GM21786 (cell line): ENCODE results near the gene ITPKB.

Experiments used
- ATAC-seq: cut with Tn5 transposase; IDR thresholded peaks from one replicate; pipeline ENCODE4 v1.9.1; 2021; ENCODE audit not compliant: unreplicated experiment

Gene ITPKB

DNA sequence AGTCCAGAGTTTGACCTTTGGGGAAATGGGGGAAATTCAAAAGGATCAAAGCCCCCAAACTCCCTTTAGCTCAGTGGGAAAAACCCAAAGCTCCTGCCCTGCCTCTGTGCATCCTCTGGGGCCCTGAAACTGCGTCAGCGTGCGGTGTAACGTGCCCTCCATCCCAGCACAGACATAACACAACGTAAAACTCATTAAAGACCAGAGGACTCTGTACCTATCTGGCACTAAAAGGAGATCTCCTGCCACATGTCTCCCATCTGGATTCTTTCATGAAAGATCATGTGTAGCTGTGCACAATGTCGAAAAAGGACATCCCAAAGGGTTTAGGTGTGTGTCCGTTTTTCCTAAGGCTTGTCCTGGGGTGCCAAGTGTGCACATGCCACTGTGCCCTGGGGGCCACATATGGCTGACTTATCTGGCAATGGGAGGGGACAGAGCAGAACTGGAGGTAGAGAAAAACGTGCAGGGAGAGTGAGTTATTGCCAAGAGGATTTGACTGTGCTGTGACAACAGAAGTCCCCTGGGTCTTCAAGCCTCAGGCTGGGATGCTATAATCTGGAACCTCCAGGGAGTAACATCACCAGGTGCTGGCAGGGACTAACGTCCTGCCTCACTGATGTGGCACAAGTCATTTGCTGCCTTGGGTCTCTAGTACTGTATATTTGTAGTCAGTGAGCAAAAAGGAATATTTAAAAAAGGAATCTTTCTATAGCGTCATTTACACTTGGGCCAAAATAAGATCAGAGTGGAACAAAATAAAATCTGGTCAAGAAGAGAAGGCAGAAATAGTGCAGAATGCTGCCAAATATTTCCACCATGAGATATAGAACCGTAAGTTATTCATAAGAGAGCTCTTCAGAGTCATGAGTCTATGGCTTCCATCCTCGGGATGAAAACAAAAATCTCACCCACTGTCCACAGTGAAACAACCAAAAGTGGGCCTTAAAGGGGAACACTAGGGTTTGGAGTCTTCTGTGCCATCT lies 52.3 kb downstream of the ITPKB start:
- no peak for ATAC-seq

DNA sequence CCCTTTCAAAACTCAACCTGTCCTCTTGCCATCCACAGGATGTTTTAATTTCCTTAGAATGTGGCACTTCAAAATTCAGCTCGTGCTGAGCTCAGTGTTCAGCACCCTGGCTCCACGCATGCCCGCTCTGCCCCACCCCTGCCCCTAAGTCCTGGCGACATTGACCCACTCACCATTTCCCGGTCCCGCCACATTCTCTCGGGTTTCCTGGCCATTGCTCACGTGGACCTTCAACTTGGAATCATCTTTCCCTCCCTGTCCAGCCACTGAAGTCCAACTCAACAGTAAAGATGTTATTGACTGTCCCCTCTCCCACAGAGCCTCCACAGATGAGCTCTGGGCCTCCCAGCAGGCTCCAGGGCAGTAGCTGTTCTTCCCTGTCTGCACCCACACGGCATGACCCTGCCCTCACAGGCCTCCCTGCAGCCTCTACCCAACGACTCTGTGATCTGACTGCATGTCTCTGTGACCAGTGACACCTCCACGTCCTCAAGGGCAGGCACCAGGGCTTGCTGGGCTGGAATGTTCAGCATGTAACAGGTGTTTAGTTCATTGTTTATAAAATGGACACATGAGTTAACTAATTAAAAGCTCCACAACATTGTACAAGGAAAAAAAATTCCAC lies 53.8 kb downstream of the ITPKB start:
- no peak for ATAC-seq

DNA sequence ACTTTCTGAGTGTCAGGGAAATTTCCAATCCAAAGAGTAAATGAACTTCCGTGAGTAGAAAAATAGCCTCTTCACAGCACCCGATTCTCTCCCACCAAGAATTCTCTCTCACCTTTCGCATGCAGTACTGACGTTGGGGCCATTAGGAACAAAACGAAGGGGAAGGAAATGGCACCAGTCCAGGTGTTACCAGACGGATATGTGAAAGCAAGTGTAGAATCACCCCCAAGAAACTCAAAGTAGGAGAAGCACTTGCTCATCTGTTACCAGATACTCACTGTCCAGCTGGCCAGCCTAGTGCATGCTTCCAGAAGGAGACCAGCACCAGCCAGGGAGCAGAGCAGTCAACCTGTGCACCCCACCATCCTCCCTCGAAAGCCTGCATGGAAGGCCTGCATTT lies 55.1 kb downstream of the ITPKB start:
- ATAC-seq: no peak

DNA sequence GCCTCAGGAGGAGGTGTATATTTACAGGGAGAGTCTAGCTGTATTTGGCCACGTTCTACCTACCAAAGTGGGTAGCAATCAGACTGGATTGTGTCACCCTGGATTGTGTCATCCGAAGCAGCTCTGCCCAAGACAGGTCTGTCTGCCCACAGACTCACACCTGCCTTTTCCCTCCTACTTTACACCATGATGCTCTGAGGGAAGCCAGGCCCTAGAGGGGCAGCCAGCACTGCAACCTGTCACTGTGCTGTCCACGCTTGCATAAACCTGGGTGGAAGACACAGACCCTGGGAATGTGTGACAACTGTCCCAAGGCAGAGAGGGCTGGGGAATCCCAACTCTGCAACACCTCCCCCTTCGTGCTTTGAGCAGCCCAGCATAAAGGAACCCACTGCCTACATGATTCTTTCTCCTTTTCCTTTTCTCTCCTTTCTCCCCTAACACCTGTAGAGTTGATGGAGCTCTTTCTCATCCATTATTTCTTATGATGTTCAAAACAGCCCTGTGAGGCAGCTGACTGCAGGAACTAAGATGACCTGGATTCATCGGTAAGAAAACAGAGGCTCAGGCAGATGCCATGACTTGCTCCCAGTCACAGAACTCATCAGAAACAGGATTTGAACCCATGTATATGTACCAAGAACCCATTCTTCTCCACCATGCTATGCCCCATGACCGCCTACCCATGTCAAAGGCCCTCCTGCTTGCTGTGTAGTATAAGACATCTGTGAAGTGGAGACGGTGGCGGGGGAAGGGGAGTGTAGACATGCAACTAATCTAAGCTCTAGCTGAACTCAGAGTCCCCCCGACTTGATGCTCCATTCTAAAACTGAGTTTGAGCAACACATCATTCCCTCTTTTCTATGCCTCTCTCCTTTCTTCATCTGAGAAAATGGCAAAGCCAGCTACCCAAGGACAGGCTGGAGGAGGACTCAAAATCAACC lies 55.9 kb downstream of the ITPKB start:
- no peak for ATAC-seq

DNA sequence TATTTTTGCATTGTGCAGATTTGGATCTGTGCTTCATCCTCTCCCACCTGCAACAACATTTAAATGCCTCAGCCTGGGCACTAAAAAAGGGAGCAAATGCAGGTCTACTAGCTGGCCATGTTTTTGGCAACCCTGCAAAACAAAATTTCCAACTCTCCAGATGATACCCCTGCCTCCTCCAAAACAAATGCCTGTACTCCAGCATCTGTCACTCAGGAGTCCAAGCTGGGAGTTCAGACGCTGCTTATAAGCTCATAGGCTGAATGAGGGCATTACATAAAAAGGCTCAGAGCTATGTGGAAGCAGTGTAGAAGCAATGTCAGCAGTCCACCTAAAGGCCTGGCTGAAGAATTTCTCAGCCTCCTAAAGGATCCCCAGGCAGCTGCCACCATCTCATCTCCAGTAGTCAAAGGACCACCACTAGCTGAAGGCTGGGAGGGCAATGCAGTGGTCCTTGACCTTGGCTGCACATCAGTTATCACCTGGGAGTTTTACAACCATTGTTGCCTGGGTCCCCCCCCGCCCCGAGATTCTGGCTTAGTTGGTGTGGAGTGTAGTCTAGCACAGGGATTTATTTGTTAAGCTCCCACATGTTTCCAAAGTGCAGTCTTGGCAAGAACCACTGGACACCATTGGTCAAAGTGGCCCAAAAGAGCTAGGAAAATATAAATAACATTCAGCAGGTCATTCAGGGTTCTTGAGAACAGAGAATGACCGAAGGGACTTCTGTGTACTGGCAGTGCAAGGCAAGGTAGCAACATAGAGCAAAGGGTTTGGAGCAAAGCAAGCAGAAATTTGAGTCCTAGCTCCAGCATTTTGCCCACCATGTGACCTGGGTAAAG lies 57.2 kb downstream of the ITPKB start:
- ATAC-seq: no peak

DNA sequence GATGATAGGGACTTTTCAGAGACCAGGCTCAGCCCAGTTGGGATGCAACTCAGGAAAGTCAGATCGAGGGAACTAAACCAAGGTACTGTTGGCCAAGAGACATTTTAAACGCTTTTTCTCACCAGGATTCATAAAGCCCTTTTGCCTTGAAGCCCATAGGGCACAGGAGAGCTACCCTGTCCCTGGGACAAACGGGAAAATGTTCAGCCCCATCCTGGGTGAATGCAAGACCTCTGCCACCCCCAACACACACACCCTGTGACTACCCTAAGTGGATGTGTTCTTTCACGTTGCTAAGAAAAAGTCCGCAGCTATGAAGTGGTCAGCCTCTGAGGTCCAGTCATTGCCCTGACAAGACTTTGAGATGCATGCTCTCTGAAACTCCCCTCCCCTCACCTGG lies 58.4 kb downstream of the ITPKB start:
- no peak for ATAC-seq

DNA sequence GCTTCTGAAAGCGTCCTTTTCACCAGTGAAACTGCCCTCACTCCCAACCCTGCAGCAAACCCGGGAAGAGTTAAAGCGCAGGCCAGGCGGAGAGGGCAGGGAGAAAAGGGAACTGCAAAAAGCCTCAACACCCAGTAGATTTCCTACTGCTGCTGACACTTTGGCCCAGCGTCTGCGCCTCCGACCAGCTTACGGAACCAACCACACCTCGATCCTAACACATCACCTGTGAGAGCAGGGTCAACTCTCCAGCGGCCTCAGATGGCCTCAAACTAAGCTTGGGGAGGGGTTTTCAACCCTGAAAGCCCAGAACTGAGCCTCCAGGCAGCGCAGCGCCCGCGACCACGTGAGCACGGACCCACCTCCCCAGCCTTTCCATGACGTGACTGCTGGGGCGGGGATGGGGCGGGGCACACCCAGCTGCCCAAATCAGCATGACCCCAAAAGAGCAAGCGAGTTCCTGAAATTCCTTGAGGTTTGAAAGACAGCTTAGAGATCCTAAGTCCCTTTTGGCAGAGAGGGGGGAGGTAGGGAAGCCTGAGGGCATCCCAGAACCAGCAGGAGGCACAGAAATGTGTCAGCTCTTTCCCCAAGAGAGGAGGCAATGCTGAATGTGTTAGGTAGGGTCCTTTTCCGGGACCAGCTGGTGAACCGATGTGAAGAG lies 59.1 kb downstream of the ITPKB start:
- ATAC-seq: peak; percentile 42

DNA sequence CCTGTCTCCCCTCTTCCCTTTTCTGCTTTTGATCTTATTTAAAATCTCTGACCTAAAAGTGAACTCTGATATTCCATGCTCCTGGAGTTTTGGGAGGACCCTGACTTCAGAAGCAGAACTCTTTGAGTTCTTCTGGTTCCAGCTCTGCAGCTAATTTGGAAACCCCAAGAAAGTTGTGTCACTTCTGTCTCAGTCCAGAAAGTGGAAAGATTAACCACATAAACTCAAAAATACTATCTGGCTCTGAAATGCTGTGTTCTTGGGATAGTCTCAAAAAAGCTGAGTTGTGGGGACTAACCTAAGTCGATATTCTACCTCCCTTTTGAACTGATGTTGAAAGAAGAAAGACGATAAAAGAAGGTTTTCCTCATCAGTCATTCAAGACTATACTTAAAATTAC lies 59.8 kb downstream of the ITPKB start:
- no peak for ATAC-seq

DNA sequence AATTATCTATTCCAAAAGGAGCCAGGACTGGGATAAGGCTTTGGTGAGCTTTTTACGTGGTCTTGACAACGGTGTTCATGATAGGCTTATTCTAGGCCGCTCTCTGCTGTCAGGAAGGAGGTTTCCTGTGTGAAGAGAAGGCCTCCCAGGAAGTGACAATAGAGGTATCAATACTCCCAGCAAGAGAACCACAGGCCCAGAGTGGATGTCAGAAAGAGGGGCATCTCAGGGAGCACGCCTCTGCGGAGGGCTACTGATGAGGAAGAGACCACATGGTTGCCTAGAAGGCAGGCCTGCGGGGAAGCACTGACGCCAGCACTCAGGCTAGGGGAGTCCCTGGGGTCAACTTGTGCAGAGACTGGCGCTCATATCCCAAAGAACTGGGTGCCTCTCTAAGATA lies 60.4 kb downstream of the ITPKB start:
- no peak for ATAC-seq

DNA sequence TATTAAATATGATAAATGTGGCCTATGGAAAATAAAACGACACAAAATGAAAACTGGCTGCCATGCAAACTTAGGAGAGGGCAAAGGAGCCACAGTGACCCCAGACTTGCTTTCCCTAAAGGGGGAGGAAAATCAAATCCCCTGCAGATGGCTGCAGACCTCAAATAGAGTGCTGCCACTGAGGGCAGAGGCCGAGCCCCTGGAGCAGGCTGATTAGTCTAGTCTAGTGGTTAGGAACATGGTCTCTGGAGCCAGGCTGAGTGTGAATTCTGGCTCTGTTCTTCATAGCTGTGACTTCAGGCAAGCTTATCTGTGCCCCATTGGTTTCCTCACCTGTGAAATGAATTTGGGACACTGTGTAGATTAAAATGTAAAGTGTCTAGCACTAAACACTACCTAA lies 60.8 kb downstream of the ITPKB start:
- no peak for ATAC-seq

DNA sequence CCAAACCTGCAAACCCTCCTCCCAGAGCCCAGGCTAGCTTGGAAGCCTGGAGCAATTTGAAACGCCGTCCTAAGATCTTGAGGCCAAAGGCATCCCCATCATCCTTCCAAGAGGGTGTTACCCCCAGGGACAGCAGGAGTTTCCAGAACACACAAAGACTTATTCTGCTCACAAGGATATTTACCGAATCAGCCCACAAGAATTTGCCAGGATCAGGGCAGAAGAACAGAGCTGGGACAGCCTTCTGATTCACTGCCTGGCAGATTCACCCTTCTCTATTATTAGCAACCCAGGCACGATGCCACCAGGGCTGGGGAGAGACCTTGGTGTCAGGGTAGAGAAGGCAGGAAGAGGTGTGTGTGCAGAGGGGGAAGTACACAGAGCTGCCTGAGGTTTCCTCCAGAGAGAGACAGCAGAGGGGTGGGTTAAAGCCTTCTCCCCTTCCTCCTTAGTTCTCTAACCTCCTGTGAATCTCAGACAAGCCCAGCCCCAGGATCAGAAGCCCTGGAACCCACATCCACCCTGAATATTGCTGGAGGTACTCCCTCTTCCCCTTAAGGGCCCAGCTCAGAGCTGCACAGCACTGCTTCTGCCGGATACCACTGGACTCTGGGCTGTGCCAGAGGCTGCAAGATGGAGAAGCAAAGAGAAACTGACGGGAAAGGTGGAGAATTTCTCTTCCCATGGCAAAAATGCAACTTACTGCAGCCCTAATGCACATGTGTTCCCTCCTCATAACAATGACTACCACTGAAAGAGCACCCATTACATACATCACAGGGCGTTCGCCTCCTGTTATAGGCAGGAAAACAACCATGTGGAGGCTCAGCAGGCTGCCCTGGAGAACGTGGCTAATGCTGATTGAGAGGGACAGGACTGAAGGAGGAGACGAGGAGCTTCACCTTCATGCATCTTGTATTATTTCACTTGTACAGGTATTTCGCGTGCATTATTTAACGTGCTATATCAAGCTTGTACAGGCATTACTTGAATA lies 61.8 kb downstream of the ITPKB start:
- peak; percentile 30 for ATAC-seq

DNA sequence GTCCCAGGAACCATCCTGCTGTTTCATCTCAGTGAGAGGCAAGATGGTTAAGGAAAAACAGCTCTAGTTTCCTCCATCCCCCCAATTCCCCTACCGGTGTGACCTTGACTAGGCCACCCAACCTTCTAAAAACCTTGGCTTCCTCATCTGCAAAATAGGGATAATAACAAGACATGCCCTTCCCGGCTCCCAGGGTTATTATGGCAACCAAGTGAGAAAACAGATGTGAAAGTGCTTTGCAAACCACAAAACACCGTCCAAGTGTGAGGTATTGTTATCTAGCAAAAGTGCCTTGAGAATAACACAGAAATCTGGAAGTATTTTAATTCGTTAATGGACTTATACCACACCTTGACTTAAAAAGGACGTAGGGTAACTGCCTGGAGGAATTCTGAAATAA lies 62.7 kb downstream of the ITPKB start:
- ATAC-seq: no peak

DNA sequence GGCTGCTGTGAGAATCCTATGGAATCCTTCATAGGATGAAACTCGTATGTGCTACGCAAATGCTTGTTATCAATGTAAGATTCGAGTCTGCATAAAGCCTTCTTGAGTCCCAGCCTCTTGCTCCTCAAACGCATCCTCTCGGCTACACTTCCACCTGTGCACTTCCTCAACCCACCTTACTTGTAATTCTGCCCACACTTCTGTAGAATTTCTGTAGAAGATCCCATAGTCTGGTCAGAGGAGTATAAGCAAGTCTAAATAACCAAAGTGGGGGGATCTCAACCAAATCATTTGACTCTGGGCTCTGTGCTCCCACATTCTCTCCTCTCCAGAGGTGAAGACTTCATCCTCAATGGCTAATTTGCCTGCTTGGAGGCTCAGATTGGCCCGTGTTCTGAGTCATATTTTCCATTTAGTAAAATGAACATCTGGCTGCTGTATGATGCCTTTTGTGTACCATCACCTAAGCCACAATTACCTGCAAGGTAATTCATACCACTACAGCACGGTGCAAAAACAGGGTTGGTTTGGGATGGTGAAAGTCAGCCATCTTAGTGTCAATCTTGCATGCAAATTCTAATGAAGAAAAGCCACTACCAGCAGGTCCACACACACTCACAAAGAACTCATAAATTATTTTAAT lies 63.2 kb downstream of the ITPKB start:
- no peak for ATAC-seq

DNA sequence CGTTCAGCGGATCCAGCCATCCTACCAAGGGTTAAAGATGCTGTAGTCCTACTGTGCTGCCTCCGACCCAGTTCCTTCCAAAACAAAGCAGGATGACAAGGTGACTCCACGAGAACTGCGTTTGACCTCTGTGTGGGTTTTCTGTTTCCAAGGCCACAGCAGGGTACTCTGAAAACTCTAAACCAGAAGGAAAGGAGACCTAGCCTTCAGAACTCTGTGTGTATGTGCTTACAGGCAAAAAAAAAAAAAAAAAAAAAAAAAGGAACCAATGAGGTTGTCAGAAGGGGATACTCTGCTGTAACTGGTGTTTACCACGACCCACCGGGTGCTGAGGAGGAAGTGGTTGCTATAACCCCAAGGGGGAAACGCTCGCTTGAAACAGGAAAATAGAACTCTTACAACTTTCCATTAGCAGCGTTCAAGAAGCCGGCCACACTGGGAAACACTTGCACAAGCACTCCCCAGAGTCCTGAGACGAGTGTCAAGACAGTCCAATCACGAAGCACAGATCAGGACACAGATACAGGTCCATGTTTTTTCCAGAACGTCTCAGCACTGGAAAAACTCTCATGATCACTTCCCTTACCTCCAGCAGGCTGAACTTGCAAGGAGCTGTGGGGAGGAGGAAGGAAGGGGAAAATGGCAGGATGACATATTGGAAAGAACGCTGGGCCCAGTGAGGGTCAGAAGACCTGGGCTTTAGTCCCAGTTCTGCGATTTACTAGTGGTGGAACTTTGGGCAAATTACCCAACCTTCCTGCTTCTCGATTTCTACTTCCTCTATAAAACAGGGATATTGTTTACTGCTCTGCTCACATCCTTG lies 64.0 kb downstream of the ITPKB start:
- peak; percentile 71 for ATAC-seq

DNA sequence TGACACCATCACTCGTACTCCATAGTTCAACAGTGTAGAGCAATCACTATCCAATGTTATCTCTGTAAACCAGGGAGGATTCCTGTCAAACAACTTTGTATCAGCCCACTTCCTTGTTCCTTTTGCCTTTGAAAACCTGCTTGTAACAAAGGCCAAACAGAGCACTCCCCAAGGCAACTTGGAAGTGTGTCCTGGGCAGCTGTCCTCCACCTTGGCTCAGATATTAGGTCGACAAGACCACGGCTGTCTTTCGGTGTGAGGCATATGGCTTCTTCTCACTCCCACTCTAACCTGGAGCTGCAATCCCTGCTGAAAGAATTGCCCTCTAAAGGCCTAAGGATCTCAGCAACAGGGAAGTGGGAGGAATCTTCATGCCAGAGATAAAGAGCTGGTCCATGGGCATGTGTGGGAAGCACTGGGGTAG lies 66.7 kb downstream of the ITPKB start:
- ATAC-seq: no peak

DNA sequence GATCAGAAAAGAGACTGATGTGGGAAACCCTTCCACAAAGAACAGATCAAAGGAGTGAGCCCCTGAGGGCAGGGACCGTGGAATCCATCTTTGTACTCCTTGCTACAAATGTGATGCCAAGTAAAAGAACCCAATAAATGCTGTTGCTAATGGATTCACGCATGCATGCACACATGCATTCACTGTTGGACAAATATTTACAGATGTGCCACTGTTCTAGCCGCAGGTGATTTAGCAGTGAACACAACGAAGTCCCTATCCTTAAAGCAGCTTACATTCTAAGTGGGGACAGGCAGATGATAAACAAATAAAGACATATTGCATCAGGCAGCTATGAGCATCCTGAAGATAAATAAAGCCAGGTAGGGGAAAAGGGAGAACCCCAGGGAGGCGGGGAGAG lies 67.8 kb downstream of the ITPKB start:
- ATAC-seq: no peak

DNA sequence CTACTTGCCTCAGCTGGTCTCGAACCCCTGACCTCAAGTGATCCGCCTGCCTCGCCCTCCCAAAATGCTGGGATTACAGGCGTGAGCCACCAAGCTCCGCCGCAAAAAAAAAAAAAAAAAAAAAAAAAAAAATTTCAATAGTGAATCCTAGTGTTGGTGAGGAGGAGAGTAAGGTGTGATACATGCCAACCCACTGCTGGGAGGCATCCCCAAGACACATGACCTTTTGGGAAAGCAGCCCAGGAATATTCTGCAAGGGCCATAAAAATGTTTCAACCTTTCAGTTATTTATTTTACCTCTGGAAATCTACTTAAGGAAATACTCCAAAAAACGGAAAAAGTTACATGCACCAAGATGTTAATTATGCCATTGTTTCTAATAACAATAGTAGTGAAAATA lies 69.0 kb downstream of the ITPKB start:
- ATAC-seq: no peak
